Mammary epithelial cell (primary cell): ENCODE data around the gene FAAH.

Experiments
- EZH2 ChIP-seq: IDR thresholded peaks from 2 replicates; pipeline ENCODE4 v1.6.1; 2012; ENCODE audit warnings: low read length, inconsistent platforms, borderline replicate concordance
- TF ChIP-seq, protein P1 (sequence below), 2 donors: IDR thresholded peaks in 1 of 2; conservative IDR thresholded peaks in 1 of 2; 2 replicates each; pipeline ENCODE4 v1.5.1; 2011 to 2012; ENCODE audit warnings: inconsistent platforms in 2 of 2, low read length in 2 of 2, mild to moderate bottlenecking in 2 of 2, control low read depth in 1 of 2, low read depth in 1 of 2; ENCODE audit not compliant: insufficient read depth in 1 of 2; ENCODE audit errors: extremely low read depth in 1 of 2

DNA sequence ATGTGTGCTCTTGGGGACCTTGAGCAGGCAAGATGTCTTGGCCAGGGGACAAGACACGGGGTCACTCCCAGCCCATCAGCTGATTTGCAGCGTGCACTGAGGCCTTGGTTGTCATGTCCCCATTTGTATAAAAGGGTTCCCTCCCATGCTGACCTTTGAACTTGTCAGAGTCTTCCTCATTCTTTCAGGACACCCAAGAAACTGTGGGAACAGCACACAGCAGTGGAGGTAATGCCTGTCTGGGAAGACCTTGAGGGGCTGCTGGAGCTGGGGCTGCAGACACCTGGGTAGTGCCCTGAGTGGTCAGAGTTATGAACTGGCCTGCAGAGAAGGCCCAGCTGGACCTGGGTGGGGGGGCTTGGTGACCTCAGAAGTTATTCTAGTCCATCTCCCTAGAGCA lies 46.4 kb downstream of the FAAH start:
- TF ChIP-seq, protein P1, sequence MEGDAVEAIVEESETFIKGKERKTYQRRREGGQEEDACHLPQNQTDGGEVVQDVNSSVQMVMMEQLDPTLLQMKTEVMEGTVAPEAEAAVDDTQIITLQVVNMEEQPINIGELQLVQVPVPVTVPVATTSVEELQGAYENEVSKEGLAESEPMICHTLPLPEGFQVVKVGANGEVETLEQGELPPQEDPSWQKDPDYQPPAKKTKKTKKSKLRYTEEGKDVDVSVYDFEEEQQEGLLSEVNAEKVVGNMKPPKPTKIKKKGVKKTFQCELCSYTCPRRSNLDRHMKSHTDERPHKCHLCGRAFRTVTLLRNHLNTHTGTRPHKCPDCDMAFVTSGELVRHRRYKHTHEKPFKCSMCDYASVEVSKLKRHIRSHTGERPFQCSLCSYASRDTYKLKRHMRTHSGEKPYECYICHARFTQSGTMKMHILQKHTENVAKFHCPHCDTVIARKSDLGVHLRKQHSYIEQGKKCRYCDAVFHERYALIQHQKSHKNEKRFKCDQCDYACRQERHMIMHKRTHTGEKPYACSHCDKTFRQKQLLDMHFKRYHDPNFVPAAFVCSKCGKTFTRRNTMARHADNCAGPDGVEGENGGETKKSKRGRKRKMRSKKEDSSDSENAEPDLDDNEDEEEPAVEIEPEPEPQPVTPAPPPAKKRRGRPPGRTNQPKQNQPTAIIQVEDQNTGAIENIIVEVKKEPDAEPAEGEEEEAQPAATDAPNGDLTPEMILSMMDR (conservative IDR thresholded peaks at IDR 0.05 in 1 of 2, IDR thresholded peaks at IDR 0.05 in 1 of 2; ENCODE audit: extremely low read depth in 1 of 2, insufficient read depth in 1 of 2, low read depth in 1 of 2, low read length in 2 of 2), result no peak
- TF ChIP-seq EZH2, result no peak
